HG03354 (cell line): ENCODE results near the gene KRCC1.

Experiments
- ATAC-seq: cut with Tn5 transposase; IDR thresholded peaks from one replicate; pipeline ENCODE4 v1.9.1; 2021; ENCODE audit warnings: mild to moderate bottlenecking; ENCODE audit not compliant: unreplicated experiment, poor library complexity, severe bottlenecking

KRCC1 gene

GRCh38 chr2:88078643-88079172 is 23.1 kb upstream of the KRCC1 start:
- ATAC-seq, result no peak

- no peak for ATAC-seq
These were observed 21.5 kb upstream of the KRCC1 start for GRCh38 chr2:88077080-88077479.

GRCh38 chr2:88074854-88075292 is 19.3 kb upstream of the KRCC1 start:
- ATAC-seq, result no peak

DNA sequence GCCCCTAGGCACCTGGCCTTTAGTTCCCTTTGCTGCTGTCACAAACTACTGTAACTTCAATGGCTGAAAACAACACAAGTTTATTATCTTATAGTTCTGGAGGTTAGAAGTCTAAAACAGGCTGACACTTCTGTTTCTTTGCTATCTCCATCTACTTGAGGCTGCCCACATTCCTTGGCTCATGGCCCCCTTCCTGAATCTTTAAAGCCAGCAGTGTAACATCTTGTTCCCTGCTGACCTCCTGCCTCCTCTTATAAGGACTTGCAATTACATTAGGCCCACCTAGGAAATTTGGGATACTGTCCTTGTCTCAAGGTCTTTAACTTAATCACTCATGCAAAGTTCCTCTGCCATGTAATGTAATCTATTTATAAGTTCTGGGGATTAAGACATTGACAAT is 18.6 kb upstream of the KRCC1 start:
- no peak for ATAC-seq

DNA sequence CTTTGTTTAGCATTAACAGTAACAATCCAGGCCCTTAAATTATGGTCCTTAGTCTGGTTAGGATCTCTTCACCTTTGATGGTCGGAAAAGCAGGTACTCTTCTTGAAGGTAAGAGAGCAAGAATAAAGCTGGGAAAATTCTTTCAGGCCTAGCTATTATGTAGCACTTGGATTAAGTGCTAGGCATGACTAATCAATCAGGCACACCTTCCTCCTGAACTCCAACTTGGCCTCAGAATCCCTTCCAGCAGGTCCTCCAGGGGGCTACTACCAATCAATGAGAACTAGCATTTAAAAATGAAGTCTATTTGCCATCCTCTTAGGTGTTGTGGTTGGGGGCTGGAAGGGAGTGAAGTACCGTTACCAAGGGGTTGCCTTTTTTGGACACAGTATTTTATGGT is 15.8 kb upstream of the KRCC1 start:
- no peak for ATAC-seq

DNA sequence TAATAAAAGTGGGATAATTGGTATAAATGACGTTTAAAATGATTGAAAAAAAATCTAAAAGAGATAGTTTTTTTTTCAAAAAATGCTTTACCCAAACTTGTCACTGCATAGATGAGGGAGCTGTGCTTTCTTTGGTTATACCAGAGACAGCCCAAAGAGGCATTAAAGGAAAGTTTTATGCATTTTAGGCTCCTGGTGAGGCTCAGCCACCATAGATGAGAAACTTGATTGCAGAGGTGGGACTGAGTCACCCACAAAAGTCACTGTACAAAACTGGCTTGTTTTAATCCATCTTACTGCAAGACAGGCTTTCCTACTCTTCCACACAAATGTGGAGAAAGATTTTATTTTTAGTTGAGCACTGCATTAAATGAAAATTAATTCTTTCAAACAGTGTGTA is 14.5 kb upstream of the KRCC1 start:
- ATAC-seq, result no peak

- no peak for ATAC-seq
These were observed 13.5 kb upstream of the KRCC1 start for GRCh38 chr2:88069117-88069516.

- ATAC-seq, result no peak
These were observed 12.5 kb upstream of the KRCC1 start for GRCh38 chr2:88068044-88068443.

DNA sequence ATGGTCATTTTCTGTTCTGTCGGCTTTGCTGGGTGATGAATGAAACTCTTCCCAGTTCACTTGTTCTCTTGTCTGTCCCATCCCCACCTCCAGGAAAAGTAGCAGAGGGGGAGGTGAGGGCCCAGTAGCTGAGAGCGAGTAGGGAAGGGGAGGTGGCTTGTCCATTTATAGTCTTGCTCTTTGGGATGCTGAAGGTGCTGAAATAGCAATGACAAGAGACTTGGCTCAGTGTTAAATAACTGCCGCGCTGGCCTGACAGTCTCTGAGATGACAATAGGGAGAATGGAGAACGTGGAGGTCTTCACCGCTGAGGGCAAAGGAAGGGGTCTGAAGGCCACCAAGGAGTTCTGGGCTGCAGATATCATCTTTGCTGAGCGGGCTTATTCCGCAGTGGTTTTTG is 12.0 kb upstream of the KRCC1 start, which contains the start of gene SMYD1:
Gene SMYD1 (plus strand): TSS at position 228 of the 400 bp plus-strand sequence. CDS start 40 bp downstream, at position 268.
- no peak for ATAC-seq

- no peak for ATAC-seq
These were observed 11.6 kb upstream of the KRCC1 start for GRCh38 chr2:88067189-88067588.

GRCh38 chr2:88066543-88066942 is 11.0 kb upstream of the KRCC1 start:
- ATAC-seq, result no peak

DNA sequence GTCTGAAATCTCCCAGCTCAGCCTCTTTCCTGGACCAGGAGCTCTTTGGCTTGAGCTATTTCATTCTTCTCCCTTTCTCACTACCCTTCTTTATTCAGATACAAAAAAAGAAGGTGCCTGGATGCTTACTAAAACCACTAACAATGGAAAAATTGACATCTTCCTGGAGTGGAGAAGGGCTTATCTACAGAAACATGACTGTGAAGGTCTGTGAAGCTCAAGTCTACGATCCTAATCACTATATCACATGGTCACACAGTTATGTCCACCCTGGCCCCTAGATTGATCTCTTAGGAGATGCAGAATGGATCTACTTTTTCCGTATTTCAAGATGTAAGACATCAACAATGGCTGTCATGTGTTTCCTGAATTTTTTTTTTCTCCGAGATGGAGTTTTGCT is 5.7 kb upstream of the KRCC1 start:
- no peak for ATAC-seq

- ATAC-seq, result no peak
These were observed 5.3 kb upstream of the KRCC1 start for GRCh38 chr2:88060907-88061275.

DNA sequence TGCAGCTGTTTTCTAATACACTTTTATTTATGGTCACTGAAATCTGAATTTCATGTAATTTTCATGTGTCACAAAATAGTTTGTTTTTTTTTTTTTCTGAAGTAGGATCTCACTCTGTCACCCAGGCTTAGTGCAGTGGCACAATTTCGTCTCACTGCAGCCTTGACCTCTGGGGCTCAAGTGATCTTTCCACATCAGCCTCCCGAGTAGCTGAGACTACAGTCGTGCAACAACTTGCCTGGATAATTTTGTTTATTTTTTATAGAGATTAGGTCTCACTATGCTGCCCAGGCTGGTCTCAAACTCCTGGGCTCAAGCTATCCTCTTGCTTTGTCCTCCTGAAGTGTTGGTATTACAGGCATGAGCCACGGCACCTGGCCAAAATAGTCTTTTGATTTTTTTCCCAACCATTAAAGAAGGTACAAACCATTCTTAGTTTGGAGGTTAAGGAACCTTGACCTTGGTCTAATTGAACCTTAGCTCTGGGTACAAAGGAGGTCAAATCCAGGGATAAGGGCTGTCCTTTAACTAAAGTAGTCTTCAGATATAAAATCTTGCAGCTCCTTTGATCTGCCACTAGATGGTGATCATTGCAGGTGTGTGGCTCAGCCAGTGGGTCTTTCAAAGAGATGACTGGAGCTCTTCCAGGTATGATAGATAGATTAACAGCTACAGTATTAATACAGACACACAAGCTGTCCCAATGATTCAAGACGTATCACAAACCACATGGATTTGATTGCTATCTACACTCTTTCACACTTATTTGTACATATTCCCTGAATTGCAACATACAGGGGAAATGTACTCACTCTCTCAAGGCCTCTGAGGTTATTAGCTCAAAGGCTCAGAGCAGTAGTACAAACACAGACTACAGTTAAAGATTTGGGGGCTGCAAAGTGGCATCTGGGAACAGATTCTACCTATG is 4.7 kb upstream of the KRCC1 start:
- no peak for ATAC-seq

DNA sequence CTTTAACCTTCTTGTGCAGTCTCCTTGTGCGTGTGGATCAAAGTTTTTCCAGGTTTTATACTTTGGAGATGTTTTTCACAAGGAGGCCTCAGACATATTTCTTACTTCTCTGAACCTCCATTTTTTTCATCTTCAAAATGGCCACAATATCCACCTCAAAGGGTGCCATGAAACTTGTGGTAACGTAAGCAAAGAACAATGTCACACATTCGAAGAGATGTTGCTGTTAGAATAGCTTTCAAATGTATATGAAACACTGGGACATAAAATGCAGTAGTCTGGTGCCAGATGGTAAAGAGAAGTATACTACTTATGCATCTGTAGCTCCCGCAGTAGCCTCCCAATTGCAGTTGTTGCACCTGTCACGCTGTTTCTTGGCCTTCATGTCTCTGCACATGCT is 2.6 kb upstream of the KRCC1 start:
- ATAC-seq, result no peak

GRCh38 chr2:88057437-88057844 is 1.9 kb upstream of the KRCC1 start:
- no peak for ATAC-seq

DNA sequence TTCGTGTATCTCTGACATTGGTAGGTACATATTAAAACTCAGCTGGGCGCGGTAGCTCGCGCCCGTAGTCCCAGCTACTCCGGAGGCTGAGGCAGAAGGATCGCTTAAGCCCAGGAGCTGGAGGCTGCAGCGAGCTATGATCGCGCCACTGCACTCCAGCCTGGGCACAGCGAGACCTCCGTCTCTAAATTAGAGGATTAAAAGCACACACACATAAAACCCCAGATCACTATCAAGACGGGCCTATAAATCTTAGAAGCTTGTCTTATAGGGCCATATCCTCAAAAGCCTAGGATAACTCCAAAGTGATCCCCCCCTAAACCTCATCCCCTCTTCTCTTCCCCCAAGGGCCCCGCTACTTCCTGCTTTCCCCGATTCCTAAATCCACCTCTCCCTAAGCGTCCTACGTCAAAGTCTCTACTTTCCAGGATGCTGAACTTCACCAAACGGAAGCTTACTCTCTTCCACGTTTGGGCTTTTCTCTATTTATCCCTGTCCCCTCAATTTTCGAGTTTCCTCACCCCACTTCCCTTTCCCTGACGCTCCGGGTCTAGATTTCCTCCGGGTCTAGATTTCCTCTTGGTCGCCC is 707 bp downstream of the KRCC1 start:
- ATAC-seq, result no peak

DNA sequence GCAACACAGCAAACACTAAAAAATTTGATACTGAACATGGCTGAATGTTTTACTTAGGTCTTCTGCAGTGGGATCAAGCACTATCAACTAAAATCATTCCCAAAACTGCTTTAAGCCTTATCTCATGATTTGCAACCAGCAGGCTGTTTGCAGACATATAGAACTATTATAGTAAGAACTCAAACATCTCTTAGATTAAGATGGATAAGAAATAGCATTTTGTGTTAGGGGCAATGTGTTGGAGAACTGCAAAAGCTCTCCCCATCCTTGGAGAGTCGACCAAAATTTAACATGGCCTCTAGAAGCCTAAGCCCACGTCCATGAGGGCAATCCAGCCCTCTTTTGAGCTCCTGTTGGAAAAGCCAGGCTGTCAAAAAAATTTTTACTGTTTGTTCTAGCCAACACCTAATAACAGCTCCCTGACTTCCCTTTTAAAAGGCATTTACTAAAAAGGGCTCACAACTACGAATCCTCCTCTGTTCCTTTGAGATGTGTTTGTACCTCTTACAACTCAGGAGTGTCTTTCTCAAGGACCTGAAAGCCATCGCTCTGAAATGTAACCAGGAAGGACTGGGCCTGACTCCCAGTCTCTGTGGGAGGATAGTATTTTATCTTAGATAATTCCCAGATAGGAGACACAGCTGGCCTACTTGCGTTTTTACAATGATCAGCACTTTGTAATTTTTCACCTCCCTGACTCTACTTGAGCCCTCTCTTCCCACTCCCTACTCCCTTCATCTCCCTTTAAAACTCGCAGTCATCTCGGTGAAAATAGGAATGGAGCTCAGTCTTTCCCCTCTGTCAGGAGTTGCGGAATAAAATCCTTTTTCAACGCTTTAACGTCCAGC is 1.4 kb downstream of the KRCC1 start:
- ATAC-seq, result no peak

DNA sequence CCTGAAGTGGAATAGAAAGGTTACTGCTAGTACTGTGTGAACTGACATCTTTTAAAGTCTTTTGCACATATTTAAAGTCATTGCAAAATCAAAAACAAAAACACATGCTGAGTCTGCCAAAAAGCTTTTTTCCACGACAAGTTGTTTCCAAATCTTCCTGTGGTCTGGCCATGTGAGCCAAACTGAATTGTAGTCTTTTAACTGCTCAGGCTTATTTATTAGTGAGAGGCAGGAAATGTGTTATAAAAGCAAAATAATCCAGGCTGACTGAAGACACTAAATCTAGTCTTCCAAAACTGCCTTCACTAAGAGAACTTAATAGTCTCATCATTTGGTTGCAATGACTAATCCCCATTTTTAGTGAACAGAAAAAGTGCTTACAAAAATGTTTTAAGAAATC is 2.3 kb downstream of the KRCC1 start:
- no peak for ATAC-seq

DNA sequence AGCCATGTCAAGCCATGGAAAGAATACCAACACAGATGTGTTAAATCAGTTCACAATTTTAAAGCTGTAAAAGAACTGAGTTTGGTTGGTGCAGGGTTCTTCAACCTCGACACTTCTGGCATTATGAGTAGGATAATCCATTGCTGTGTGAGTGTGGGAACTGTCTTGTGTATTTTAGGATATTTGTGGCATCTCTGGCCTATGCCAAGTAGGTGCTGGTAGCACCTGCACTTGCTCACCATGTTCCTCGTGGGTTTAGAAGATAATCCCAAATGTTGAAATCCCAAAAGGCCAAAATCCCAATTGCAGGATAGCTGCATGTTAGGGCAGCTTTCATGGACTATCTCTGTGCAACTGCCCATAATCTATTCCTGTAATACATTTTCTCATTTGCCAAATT is 3.8 kb downstream of the KRCC1 start:
- no peak for ATAC-seq
